ENCODE data around the gene GPC6. TPM values are rescaled to one million over a fixed set of nuclear protein-coding genes. Genes with fewer than 3 reads are reported as not detected.

Gene GPC6
- total RNA-seq, 1 donor from 2014 or later = not detected

DNA sequence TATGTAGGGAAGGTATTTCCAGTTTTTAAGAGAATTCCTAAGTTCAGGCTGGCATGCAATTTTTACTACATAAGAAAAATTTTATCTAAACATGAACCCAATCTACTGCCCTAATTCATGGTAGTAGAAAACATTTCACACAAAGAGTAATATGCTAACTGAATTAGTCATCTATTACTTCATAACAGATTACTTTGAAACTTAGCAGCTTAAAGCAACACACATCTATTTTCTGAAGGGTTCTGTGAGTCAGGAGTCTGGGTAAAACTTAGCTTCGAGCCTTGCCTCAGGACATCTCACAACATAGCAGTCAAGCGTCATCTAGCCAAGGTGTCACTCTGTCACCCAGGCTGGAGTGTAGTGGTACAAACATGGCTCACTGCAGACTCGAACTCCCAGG, 715.4 kb downstream of the GPC6 start:
- TF ChIP-seq, protein P1, sequence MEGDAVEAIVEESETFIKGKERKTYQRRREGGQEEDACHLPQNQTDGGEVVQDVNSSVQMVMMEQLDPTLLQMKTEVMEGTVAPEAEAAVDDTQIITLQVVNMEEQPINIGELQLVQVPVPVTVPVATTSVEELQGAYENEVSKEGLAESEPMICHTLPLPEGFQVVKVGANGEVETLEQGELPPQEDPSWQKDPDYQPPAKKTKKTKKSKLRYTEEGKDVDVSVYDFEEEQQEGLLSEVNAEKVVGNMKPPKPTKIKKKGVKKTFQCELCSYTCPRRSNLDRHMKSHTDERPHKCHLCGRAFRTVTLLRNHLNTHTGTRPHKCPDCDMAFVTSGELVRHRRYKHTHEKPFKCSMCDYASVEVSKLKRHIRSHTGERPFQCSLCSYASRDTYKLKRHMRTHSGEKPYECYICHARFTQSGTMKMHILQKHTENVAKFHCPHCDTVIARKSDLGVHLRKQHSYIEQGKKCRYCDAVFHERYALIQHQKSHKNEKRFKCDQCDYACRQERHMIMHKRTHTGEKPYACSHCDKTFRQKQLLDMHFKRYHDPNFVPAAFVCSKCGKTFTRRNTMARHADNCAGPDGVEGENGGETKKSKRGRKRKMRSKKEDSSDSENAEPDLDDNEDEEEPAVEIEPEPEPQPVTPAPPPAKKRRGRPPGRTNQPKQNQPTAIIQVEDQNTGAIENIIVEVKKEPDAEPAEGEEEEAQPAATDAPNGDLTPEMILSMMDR (IDR thresholded peaks at IDR 0.05) = no peak
- peaks cover 5% of the 10 kb centered on the region for H3K9me3 Mint-ChIP-seq
- ATAC-seq (ENCODE audit: low read depth) (no peak), DNase-seq (no peak)
- intact Hi-C loops (cut with micrococcal nuclease) = no loop called here
- no peaks in the 10 kb centered on the region for H3K36me3 Mint-ChIP-seq (ENCODE audit: low read depth)
- no peak overlapping the region for H3K4me3 Mint-ChIP-seq
- ChIA-PET POLR2A (no interaction called here), CTCF (no interaction called here)
- no peaks in the 10 kb centered on the region for H3K27me3 Mint-ChIP-seq
- H3K27ac Mint-ChIP-seq = no peak overlapping the region
- H3K4me1 Mint-ChIP-seq = no peaks in the 10 kb centered on the region

DNA sequence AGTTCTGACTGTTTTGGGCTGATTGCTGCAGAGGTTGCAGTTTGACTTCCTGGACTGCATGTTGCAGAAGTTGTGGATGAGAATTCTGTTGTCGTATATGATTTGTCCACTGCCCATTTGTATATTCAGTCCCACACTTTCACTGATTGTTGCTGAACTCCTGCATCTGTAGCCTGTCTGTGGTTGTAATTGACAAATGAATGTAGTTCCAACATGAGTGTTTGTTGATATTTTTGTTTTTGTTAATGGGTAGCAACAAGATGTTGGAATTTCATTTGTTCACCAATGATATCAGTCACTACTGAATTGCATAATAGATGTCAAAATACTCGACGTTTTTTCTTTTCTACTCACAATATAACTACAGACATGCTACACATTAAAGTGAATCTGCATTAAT, 719.0 kb downstream of the GPC6 start:
- ChIA-PET POLR2A (no interaction called here), CTCF (no interaction called here)
- H3K9me3 Mint-ChIP-seq = peaks cover 3% of the 10 kb centered on the region
- H3K36me3 Mint-ChIP-seq (ENCODE audit: low read depth) = no peaks in the 10 kb centered on the region
- intact Hi-C loops (cut with micrococcal nuclease) = no loop called here
- TF ChIP-seq, protein P1 (IDR thresholded peaks at IDR 0.05) = no peak
- ATAC-seq (ENCODE audit: low read depth) (no peak), DNase-seq (no peak)
- H3K4me3 Mint-ChIP-seq = no peak overlapping the region
- no peaks in the 10 kb centered on the region for H3K27me3 Mint-ChIP-seq
- no peak overlapping the region for H3K27ac Mint-ChIP-seq
- H3K4me1 Mint-ChIP-seq = no peaks in the 10 kb centered on the region

DNA sequence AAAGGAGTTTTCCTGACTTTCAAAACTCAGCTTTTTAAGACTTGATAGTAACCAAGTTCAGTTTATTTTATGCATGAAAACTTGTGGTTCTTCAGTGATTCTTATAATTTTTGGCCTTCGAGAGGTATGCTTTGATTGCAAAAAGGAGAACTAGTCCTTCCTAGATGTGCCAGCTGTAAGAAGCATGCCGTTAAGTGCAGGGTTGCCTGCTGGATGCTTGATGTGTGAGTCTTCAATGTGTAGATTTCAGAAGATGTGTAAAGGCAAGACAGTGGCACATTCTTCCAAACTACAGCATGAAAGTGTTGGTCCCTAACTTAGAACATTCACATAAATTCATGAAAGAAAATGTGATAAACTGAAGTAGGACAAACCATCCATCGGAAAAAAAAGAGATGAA, 720.4 kb downstream of the GPC6 start:
- Mint-ChIP-seq H3K4me1 (no peaks in the 10 kb centered on the region), H3K27me3 (no peaks in the 10 kb centered on the region), H3K27ac (no peak overlapping the region), H3K9me3 (peaks cover 3% of the 10 kb centered on the region), H3K36me3 (ENCODE audit: low read depth) (no peaks in the 10 kb centered on the region), H3K4me3 (no peak overlapping the region)
- POLR2A ChIA-PET = no interaction called here
- intact Hi-C loops (cut with micrococcal nuclease) = no loop called here
- TF ChIP-seq, protein P1 (IDR thresholded peaks at IDR 0.05) = no peak
- CTCF ChIA-PET = no interaction called here
- ATAC-seq (ENCODE audit: low read depth) (no peak), DNase-seq (no peak)

DNA sequence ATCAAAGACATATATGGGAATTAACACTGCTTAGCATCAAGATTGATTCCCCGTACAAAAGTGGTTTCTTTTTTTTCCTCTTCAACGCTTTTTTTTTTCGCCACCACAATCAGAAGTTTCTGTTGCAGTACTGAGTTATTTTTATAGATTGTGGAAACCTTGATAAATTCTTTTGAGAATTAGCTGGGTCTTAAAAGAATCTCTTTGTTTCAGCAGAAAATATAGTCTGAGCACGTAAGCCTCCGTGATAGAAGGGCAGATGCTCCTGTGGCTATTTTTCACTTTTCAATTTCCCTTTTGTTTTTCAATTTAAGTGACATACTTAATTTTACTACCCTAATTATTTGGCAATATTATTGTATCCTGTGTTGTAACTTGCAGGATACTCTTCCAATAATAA, 721.0 kb downstream of the GPC6 start:
- Mint-ChIP-seq H3K27ac (no peak overlapping the region), H3K4me1 (no peaks in the 10 kb centered on the region), H3K27me3 (no peaks in the 10 kb centered on the region), H3K9me3 (peaks cover 3% of the 10 kb centered on the region), H3K36me3 (ENCODE audit: low read depth) (no peaks in the 10 kb centered on the region), H3K4me3 (no peak overlapping the region)
- ATAC-seq (ENCODE audit: low read depth) (no peak), DNase-seq (no peak)
- intact Hi-C loops (cut with micrococcal nuclease) = no loop called here
- TF ChIP-seq, protein P1 (IDR thresholded peaks at IDR 0.05) = no peak
- ChIA-PET CTCF (no interaction called here), POLR2A (no interaction called here)

- peaks cover 3% of the 10 kb centered on the region for H3K9me3 Mint-ChIP-seq
- no peak overlapping the region for H3K4me3 Mint-ChIP-seq
- TF ChIP-seq, protein P1 (IDR thresholded peaks at IDR 0.05) = no peak
- DNase-seq (no peak), ATAC-seq (ENCODE audit: low read depth) (no peak)
- no peaks in the 10 kb centered on the region for H3K4me1 Mint-ChIP-seq
- CTCF ChIA-PET = no interaction called here
- POLR2A ChIA-PET = no interaction called here
- intact Hi-C loops (cut with micrococcal nuclease) = no loop called here
- H3K27ac Mint-ChIP-seq = no peak overlapping the region
- no peaks in the 10 kb centered on the region for H3K36me3 Mint-ChIP-seq (ENCODE audit: low read depth)
- no peaks in the 10 kb centered on the region for H3K27me3 Mint-ChIP-seq
Measured at GRCh38 chr13:93948162-93948922, 721.7 kb downstream of the GPC6 start.
